ENCODE results near the gene CD300LB. TPM values are rescaled to one million over a fixed set of nuclear protein-coding genes. Genes with fewer than 3 reads are reported as not detected.

The CD300LB gene
- total RNA-seq, result 0.91 TPM
- polyA plus RNA-seq (ENCODE audit: insufficient read depth, low read depth, low replicate concordance), result not detected
- long read RNA-seq, donor 1, result 0 reads
- long read RNA-seq, donor 2, result 0 reads
- long read RNA-seq, donor 3, result 0 reads
- long read RNA-seq, donor 4, result 0 reads
- long read RNA-seq, donor 5, result 0 reads
- long read RNA-seq, donor 6, result 0 reads
- long read RNA-seq, donor 7, result 0 reads
- long read RNA-seq, donor 8, result 0 reads
- long read RNA-seq, donor 9, result 0 reads
- long read RNA-seq, donor 10, result 0 reads

GRCh38 chr17:74531231-74531761, at the start of gene CD300LB:
Gene CD300LB (minus strand): TSS chr17:74531475. CDS start chr17:74531350, 125 bp downstream.
- H3K4me1 ChIP-seq (ENCODE audit: control insufficient read depth in 2 of 3, insufficient read depth in 2 of 3, low read depth in 1 of 3, low read length in 3 of 3), result no peaks in the 10 kb centered on the region
- FAIRE-seq (no peak), DNase-seq (no peak)
- no peak within 1 kb of the TSS for H3K4me3 ChIP-seq (ENCODE audit: low read length in 3 of 3)
- intact Hi-C loops (cut with DNase I), result no loop called here
- no peak for TF ChIP-seq CTCF (IDR thresholded peaks at IDR 0.05; ENCODE audit: borderline replicate concordance, extremely low read depth, insufficient read depth)
- H3K27ac ChIP-seq (ENCODE audit: low read depth in 2 of 2, low read length in 2 of 2), result no peak within 1 kb of the TSS
- H3K36me3 ChIP-seq (ENCODE audit: control insufficient read depth in 2 of 3, insufficient read depth in 3 of 3, low read length in 3 of 3), result no peaks in the 10 kb centered on the region
- no peaks in the 10 kb centered on the region for H3K27me3 ChIP-seq (ENCODE audit: control insufficient read depth, insufficient read depth, low read length)
- no peaks in the 10 kb centered on the region for H3K9me3 ChIP-seq (ENCODE audit: control insufficient read depth in 2 of 3, insufficient read depth in 1 of 3, low read length in 3 of 3)
- H3K9ac ChIP-seq (ENCODE audit: low read length in 3 of 3), result no peak within 1 kb of the TSS

- H3K4me1 ChIP-seq (ENCODE audit: control insufficient read depth in 2 of 3, insufficient read depth in 2 of 3, low read depth in 1 of 3, low read length in 3 of 3), result no peaks in the 10 kb centered on the region
- H3K27ac ChIP-seq (ENCODE audit: low read depth in 2 of 2, low read length in 2 of 2), result no peak overlapping the region
- no peaks in the 10 kb centered on the region for H3K36me3 ChIP-seq (ENCODE audit: control insufficient read depth in 2 of 3, insufficient read depth in 3 of 3, low read length in 3 of 3)
- intact Hi-C loops (cut with DNase I), result no loop called here
- H3K4me3 ChIP-seq (ENCODE audit: low read length in 3 of 3), result no peak overlapping the region
- H3K9me3 ChIP-seq (ENCODE audit: control insufficient read depth in 2 of 3, insufficient read depth in 1 of 3, low read length in 3 of 3), result no peaks in the 10 kb centered on the region
- DNase-seq (no peak), FAIRE-seq (no peak)
- no peak for TF ChIP-seq CTCF (IDR thresholded peaks at IDR 0.05; ENCODE audit: borderline replicate concordance, extremely low read depth, insufficient read depth)
- H3K27me3 ChIP-seq (ENCODE audit: control insufficient read depth, insufficient read depth, low read length), result no peaks in the 10 kb centered on the region
- H3K9ac ChIP-seq (ENCODE audit: low read length in 3 of 3), result no peak overlapping the region
Observed at GRCh38 chr17:74579900-74580299, 48.6 kb upstream of the CD300LB start.

GRCh38 chr17:74578979-74579378, 47.7 kb upstream of the CD300LB start:
- Histone ChIP-seq H3K27ac (ENCODE audit: low read depth in 2 of 2, low read length in 2 of 2) (no peak overlapping the region), H3K27me3 (ENCODE audit: control insufficient read depth, insufficient read depth, low read length) (no peaks in the 10 kb centered on the region), H3K36me3 (ENCODE audit: control insufficient read depth in 2 of 3, insufficient read depth in 3 of 3, low read length in 3 of 3) (no peaks in the 10 kb centered on the region), H3K4me3 (ENCODE audit: low read length in 3 of 3) (no peak overlapping the region), H3K4me1 (ENCODE audit: control insufficient read depth in 2 of 3, insufficient read depth in 2 of 3, low read depth in 1 of 3, low read length in 3 of 3) (no peaks in the 10 kb centered on the region), H3K9me3 (ENCODE audit: control insufficient read depth in 2 of 3, insufficient read depth in 1 of 3, low read length in 3 of 3) (no peaks in the 10 kb centered on the region), H3K9ac (ENCODE audit: low read length in 3 of 3) (no peak overlapping the region)
- FAIRE-seq, result no peak
- DNase-seq, result no peak
- intact Hi-C loops (cut with DNase I), result no loop called here
- no peak for TF ChIP-seq CTCF (IDR thresholded peaks at IDR 0.05; ENCODE audit: borderline replicate concordance, extremely low read depth, insufficient read depth)
